Stimulated activated CD4-positive, alpha-beta T cell treated with anti-CD3 and anti-CD28 coated beads, Interleukin-1b, Interleukin-23, amount 100 ng/mL, for 4 hours (primary cell): ENCODE data around the gene YPEL2.
"Not testable (repeated sequence)": the region's sequence is repeated elsewhere in the genome, so short reads cannot be mapped to it uniquely, and the experiment has no call there.

Source experiments
- DNase-seq, 2 donors: peaks; one replicate each; pipeline ENCODE4 v3.0.0-alpha.2; 2020; ENCODE audit warnings: low read depth in 2 of 2

YPEL2 gene

GRCh38 chr17:59406808-59407381 is 75.4 kb downstream of the YPEL2 start:
- no peak for DNase-seq

- DNase-seq, result no peak
Measured at GRCh38 chr17:59409336-59410048, 78.0 kb downstream of the YPEL2 start.

- no peak for DNase-seq
Measured at GRCh38 chr17:59410049-59410437, 78.6 kb downstream of the YPEL2 start.

- DNase-seq, result not testable (repeated sequence)
Measured at GRCh38 chr17:59412431-59412830, 81.0 kb downstream of the YPEL2 start.

GRCh38 chr17:59413014-59413766 is 81.7 kb downstream of the YPEL2 start:
- no peak for DNase-seq

- no peak for DNase-seq
Measured at GRCh38 chr17:59415397-59415796, 83.9 kb downstream of the YPEL2 start.

- DNase-seq, result no peak
Measured at GRCh38 chr17:59416184-59416583, 84.7 kb downstream of the YPEL2 start.

- no peak for DNase-seq
Measured at GRCh38 chr17:59417452-59417851, 86.0 kb downstream of the YPEL2 start.

- no peak for DNase-seq
Measured at GRCh38 chr17:59418732-59419166, 87.3 kb downstream of the YPEL2 start.

GRCh38 chr17:59420901-59421300 is 89.4 kb downstream of the YPEL2 start:
- DNase-seq, result no peak

- no peak for DNase-seq
Measured at GRCh38 chr17:59421722-59422121, 90.3 kb downstream of the YPEL2 start.

- DNase-seq, result no peak
Measured at GRCh38 chr17:59423137-59423724, 91.8 kb downstream of the YPEL2 start.

GRCh38 chr17:59423903-59424302 is 92.4 kb downstream of the YPEL2 start:
- no peak for DNase-seq

- no peak for DNase-seq
Measured at GRCh38 chr17:59424331-59424730, 92.9 kb downstream of the YPEL2 start.

GRCh38 chr17:59425085-59425931 is 93.9 kb downstream of the YPEL2 start:
- no peak for DNase-seq

GRCh38 chr17:59426031-59426430 is 94.6 kb downstream of the YPEL2 start:
- DNase-seq, result no peak

GRCh38 chr17:59427425-59427921 is 96.0 kb downstream of the YPEL2 start:
- no peak for DNase-seq

GRCh38 chr17:59427996-59428395 is 96.5 kb downstream of the YPEL2 start:
- no peak for DNase-seq

GRCh38 chr17:59428916-59429485 is 97.5 kb downstream of the YPEL2 start:
- DNase-seq, result no peak

GRCh38 chr17:59431601-59432000 is 100.1 kb downstream of the YPEL2 start:
- DNase-seq, result no peak

- DNase-seq, result no peak
Measured at GRCh38 chr17:59432657-59433056, 101.2 kb downstream of the YPEL2 start.
